ENCODE data around the gene STK39. TPM values are rescaled to one million over a fixed set of nuclear protein-coding genes. Genes with fewer than 3 reads are reported as not detected.

Gene STK39
- total and polyA plus RNA-seq, 9 of the 15 experiments (the other 6 are each of a cell fraction or from before 2014, with no cell fraction given) = 0.19 to 0.76 (median 0.51) TPM

DNA sequence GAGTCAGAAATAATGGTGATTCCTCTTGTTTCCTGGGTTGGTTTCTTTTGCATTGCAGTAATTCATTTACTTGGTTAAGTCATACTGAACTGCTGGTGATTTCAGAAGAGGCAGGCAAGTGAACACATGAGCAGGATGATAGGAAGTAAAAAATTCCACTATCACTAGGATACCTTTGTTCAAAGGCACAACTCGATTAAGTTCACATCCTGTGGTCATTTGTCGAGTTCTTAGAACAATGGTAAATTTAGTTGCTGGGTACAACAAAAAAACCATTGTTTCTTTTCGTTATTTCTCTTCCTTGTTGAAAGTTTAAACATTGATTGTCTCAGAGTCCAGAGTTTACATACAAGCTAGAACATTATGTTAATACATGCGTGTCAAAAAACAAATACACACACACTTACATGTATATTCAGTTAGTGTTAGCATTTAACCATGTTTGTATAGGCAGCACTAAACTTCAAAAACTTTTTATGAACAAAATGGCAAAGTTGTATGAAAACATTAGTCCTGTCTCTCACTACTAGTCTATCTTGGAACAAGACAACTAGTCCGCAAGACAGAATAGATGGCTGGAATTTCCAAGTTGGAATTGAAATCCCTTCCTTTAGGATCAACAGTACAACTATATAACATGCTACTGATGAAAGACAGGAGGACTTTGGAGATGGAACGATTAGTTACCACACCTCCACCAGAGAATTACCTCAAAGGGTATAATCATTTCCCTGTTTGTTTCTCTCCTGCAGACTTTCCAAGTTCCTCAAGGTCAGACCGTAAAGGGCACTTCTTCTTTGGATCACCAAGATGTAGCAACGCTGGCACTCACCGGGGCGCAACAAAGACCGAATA lies 26.2 kb downstream of the STK39 start:
- no peak for FAIRE-seq
- in situ Hi-C loops (cut with MboI) = no loop called here
- CTCF ChIA-PET (ENCODE audit: low intra/inter-chr PET ratio) = no interaction called here

More for the DNA sequence above, 26.2 kb downstream of the STK39 start:
- Histone ChIP-seq H2AFZ (ENCODE audit: low read depth, low read length) (no peak overlapping the region), H3K4me2 (ENCODE audit: insufficient read depth, low read length) (no peak overlapping the region), H3K9ac (ENCODE audit: insufficient read depth in 1 of 2, low read depth in 2 of 2, low read length in 2 of 2) (no peak overlapping the region), H3K9me3 (replicated peaks; ENCODE audit: control insufficient read depth, insufficient read depth, low read depth, low read length) (no peaks in the 10 kb centered on the region), H3K27me3 (ENCODE audit: control insufficient read depth in 2 of 2, insufficient read depth in 2 of 2, low read length in 2 of 2) (peaks cover 4 to 8% of the 10 kb centered on the region in 2 experiments; a peak in 1 of 5 replicates), H3K79me2 (ENCODE audit: control insufficient read depth, insufficient read depth, low read length) (no peaks in the 10 kb centered on the region), H3K36me3 (ENCODE audit: control insufficient read depth, insufficient read depth, low read length) (no peaks in the 10 kb centered on the region), H3K4me1 (replicated peaks in 1 of 2; ENCODE audit: control insufficient read depth in 2 of 2, insufficient read depth in 2 of 2, low read length in 2 of 2) (no peaks in the 10 kb centered on the region), H3K9me1 (ENCODE audit: control insufficient read depth, insufficient read depth, low read length) (no peaks in the 10 kb centered on the region), H3K27ac (ENCODE audit: extremely low read depth, low read depth, low read length) (no peak overlapping the region), H4K20me1 (replicated peaks; ENCODE audit: control insufficient read depth, insufficient read depth, low read length) (no peaks in the 10 kb centered on the region), H3K4me3 (no peak overlapping the region)
- TF ChIP-seq ZFX (CRISPR knock-in tag; IDR thresholded peaks at IDR 0.05) (no peak), ZNF239 (CRISPR knock-in tag; IDR thresholded peaks at IDR 0.05) (no peak), NR4A1 (CRISPR knock-in tag; IDR thresholded peaks at IDR 0.05) (no peak), NR4A1 (tag; IDR thresholded peaks at IDR 0.05) (no peak), EGR1 (conservative IDR thresholded peaks at IDR 0.05) (no peak)
- TF ChIP-seq, protein P1, sequence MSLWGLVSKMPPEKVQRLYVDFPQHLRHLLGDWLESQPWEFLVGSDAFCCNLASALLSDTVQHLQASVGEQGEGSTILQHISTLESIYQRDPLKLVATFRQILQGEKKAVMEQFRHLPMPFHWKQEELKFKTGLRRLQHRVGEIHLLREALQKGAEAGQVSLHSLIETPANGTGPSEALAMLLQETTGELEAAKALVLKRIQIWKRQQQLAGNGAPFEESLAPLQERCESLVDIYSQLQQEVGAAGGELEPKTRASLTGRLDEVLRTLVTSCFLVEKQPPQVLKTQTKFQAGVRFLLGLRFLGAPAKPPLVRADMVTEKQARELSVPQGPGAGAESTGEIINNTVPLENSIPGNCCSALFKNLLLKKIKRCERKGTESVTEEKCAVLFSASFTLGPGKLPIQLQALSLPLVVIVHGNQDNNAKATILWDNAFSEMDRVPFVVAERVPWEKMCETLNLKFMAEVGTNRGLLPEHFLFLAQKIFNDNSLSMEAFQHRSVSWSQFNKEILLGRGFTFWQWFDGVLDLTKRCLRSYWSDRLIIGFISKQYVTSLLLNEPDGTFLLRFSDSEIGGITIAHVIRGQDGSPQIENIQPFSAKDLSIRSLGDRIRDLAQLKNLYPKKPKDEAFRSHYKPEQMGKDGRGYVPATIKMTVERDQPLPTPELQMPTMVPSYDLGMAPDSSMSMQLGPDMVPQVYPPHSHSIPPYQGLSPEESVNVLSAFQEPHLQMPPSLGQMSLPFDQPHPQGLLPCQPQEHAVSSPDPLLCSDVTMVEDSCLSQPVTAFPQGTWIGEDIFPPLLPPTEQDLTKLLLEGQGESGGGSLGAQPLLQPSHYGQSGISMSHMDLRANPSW (CRISPR knock-in tag; IDR thresholded peaks at IDR 0.05) = no peak
- TF ChIP-seq, protein P2, sequence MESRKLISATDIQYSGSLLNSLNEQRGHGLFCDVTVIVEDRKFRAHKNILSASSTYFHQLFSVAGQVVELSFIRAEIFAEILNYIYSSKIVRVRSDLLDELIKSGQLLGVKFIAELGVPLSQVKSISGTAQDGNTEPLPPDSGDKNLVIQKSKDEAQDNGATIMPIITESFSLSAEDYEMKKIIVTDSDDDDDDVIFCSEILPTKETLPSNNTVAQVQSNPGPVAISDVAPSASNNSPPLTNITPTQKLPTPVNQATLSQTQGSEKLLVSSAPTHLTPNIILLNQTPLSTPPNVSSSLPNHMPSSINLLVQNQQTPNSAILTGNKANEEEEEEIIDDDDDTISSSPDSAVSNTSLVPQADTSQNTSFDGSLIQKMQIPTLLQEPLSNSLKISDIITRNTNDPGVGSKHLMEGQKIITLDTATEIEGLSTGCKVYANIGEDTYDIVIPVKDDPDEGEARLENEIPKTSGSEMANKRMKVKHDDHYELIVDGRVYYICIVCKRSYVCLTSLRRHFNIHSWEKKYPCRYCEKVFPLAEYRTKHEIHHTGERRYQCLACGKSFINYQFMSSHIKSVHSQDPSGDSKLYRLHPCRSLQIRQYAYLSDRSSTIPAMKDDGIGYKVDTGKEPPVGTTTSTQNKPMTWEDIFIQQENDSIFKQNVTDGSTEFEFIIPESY (CRISPR knock-in tag; IDR thresholded peaks at IDR 0.05) = no peak
- TF ChIP-seq, protein P3, sequence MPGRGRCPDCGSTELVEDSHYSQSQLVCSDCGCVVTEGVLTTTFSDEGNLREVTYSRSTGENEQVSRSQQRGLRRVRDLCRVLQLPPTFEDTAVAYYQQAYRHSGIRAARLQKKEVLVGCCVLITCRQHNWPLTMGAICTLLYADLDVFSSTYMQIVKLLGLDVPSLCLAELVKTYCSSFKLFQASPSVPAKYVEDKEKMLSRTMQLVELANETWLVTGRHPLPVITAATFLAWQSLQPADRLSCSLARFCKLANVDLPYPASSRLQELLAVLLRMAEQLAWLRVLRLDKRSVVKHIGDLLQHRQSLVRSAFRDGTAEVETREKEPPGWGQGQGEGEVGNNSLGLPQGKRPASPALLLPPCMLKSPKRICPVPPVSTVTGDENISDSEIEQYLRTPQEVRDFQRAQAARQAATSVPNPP (IDR thresholded peaks at IDR 0.05; ENCODE audit: borderline replicate concordance, insufficient read depth, insufficient read length) = no peak
- intact Hi-C loops (cut with micrococcal nuclease) = no loop called here
- ATAC-seq = no peak
- 1% methylated on average over 11 of the region's 11 CpGs for WGBS (ENCODE audit: insufficient coverage, low coverage, missing lambda C conversion rate)
- no TSS peak for BruUV-seq (replicated peaks)
- POLR2A ChIA-PET = no interaction called here
- DNase-seq (ENCODE audit: extremely low read depth in 1 of 4, low spot score in 3 of 4) = no peak

All from K562 (cell line).